Right lobe of liver (tissue), 4 donors: ENCODE results near the gene ADNP2.

ENCODE experiments used
- CTCF ChIP-seq, 4 donors: fragments of 200-600 bp in 3 of 4; fragments of 450-650 bp in 1 of 4; IDR thresholded peaks; one replicate each; pipeline versions ENCODE4 v1.5.1 to v1.8.0; 2016 to 2022; ENCODE audit warnings: antibody characterized with exemption in 4 of 4, mild to moderate bottlenecking in 2 of 4
- POLR2A ChIP-seq: fragments of 450-650 bp; IDR thresholded peaks from one replicate; pipeline ENCODE4 v1.6.1; 2017; ENCODE audit warnings: antibody characterized with exemption, mild to moderate bottlenecking
- donor health status: DM: no; HTN: no; CAD: no.
- donor health status: DM: no; HTN: no; CAD: no.
- donor health status: DM: no; HTN: yes; CAD: no.

DNA sequence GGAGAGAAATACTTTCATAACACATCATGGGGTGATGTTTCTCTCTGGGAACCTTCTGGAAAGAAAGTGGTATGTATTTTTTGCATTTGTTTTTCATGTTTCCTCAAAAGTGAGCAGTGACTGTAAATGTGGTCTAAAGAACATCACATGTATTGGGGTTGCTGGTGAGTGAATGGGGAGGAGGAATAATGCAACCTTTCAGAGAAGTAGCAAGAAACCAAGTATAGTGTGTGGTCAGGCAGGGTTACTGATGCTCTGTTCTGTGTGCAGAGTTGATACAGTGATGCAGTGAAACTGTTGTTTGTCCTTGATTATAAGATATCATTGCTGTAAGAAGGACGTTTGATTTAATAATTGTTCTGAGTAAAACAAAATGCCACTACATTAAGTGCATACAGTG lies 24.1 kb downstream of the ADNP2 start:
- no peak for TF ChIP-seq CTCF (IDR thresholded peaks at IDR 0.05)
- TF ChIP-seq POLR2A: no peak
